ENCODE data around the gene RPL14.

RPL14 gene

DNA sequence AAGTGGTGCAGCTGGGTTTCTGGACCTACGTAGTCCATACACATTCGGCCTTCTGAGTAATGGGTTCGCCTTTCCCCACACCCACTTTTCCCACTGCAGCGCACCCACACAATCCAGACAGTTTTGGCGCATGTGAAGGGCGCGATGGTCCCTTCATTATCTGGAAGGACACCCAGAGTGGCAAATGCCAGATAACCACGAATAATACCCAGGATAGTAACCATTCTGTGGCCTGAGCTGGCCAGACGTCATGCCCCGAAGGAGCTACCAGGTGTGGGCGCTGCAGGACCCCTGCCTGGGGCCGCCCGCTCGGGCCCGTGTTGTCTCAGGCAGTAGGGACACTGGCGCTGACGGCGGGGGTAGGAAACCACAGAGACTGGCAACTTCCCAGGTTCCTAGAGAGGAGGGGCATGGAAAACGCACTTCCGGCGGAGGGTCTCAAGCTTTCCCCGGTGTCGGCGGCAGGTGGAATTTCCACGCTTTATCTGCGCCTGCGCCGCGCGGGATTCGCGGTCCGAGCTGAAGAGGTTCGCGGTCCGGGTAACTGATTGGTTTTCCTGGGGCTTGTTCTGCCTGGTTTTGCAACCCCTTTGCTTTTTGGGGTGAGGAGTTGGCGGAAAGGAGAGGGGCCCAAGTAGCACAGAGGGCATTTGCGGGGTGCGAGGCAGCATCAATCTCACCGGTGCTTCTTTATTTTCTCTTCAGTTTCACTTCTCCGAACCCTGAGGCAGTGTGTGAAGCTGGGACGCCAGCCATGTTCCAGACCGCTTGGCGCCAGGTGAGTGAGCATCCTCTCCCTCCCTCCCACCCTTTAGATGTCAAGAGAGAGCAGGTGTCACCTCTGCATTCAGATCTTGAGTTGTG lies 48.7 kb downstream of the RPL14 start, which contains the start of gene ZNF620:
ZNF620 (plus strand) TSS at position 441 of the 864 bp plus-strand sequence; CDS start at position 755, 314 bp downstream.
- intact Hi-C loops (cut with DNase I), result no loop called here
- DNase-seq, result peak; percentile 66 to 90 (median 79)

DNA sequence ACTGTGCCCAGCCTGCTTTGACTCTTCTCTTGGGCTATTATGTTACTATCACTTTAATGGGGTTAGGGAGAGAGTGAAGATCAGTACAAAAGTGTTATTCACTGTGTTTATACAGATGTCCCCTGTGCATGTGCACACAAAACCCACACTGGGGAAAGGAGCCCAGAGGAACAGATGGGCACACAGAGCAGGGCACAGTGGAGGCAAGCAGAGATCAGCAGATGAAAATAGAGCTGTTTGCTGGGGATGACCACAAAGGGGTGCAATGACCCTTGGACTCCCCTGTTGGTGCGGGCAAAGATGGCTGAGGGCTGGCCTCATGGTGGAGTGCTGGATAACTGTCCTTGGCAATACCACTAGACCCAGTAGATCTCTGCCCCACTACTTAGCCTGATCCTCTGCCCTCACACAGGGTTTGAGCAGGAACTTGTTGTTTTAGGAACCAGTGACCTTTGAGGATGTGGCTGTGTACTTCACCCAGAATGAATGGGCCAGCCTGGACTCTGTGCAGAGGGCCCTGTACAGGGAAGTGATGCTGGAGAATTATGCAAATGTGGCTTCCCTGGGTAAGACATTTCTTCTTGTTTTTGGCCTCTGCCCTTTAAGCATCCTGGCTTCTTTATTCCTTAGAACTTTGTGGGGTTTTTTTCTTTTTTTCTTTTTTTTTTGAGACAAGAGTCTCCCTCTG lies 54.0 kb downstream of the RPL14 start:
- DNase-seq, result peak in 13 of 42 donors; percentile 11 to 50 (median 19)
- intact Hi-C loops (cut with DNase I), result no loop called here

DNA sequence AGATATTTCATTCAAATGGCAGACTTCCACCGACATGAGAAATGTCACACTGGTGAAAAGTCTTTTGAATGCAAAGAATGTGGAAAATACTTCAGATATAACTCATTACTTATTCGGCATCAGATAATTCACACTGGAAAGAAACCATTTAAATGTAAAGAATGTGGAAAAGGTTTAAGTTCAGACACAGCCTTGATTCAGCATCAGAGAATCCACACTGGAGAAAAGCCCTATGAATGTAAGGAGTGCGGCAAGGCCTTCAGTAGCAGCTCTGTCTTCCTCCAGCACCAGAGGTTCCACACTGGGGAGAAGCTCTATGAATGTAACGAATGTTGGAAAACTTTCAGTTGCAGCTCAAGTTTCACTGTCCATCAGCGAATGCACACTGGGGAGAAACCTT lies 59.1 kb downstream of the RPL14 start:
- no peak for DNase-seq
- intact Hi-C loops (cut with DNase I), result no loop called here

GRCh38 chr3:40518067-40518466 lies 60.9 kb downstream of the RPL14 start:
- intact Hi-C loops (cut with DNase I), result no loop called here
- DNase-seq, result no peak
